Endodermal cell (in vitro differentiated cells): Measurements from ENCODE around the gene MALT1. TPM values are rescaled to one million over a fixed set of nuclear protein-coding genes. Genes with fewer than 3 reads are reported as not detected.
"Not testable (repeated sequence)": the region's sequence is repeated elsewhere in the genome, so short reads cannot be mapped to it uniquely, and the experiment has no call there.

ENCODE experiments used
- DNase-seq: peaks from one replicate; pipeline ENCODE4 v3.0.0-alpha.2; 2017
- H3K27ac ChIP-seq: 2 replicates; pipeline ENCODE4 v1.5.1; 2013; ENCODE audit warnings: mild to moderate bottlenecking, low read depth, low read length, moderate library complexity
- H3K27me3 ChIP-seq: 2 replicates; pipeline ENCODE4 v1.6.1; 2013; ENCODE audit warnings: mild to moderate bottlenecking, low read length, moderate library complexity; ENCODE audit not compliant: insufficient read depth, control insufficient read depth, poor library complexity, severe bottlenecking
- H3K36me3 ChIP-seq: 2 replicates; pipeline ENCODE4 v1.7.0; 2013; ENCODE audit warnings: mild to moderate bottlenecking, low read length, moderate library complexity; ENCODE audit not compliant: control insufficient read depth, insufficient read depth
- H3K4me1 ChIP-seq: one replicate; pipeline ENCODE4 v1.7.0; 2013; ENCODE audit warnings: low read length; ENCODE audit not compliant: control insufficient read depth, insufficient read depth
- H3K4me3 ChIP-seq: 2 replicates; pipeline ENCODE4 v1.5.1; 2013; ENCODE audit warnings: mild to moderate bottlenecking, low read length, moderate library complexity
- H3K9ac ChIP-seq: 2 replicates; pipeline ENCODE4 v1.6.1; 2013; ENCODE audit warnings: mild to moderate bottlenecking, low read length, moderate library complexity; ENCODE audit not compliant: poor library complexity, severe bottlenecking; ENCODE audit errors: extremely low read depth
- H3K9me3 ChIP-seq: 2 replicates; pipeline ENCODE4 v1.6.1; 2013; ENCODE audit warnings: mild to moderate bottlenecking, low read length, moderate library complexity; ENCODE audit not compliant: control insufficient read depth
- H3K27ac Mint-ChIP-seq: 2 replicates; pipeline ENCODE4 v1.8.0; 2020; ENCODE audit warnings: mixed read lengths
- H3K27me3 Mint-ChIP-seq: 2 replicates; pipeline ENCODE4 v1.8.0; 2021; ENCODE audit warnings: mild to moderate bottlenecking, mixed read lengths; ENCODE audit not compliant: insufficient read depth
- H3K36me3 Mint-ChIP-seq: 2 replicates; pipeline ENCODE4 v1.8.0; 2020; ENCODE audit warnings: low read depth, mixed read lengths
- H3K4me1 Mint-ChIP-seq: 2 replicates; pipeline ENCODE4 v1.8.0; 2020; ENCODE audit warnings: mixed read lengths
- H3K4me3 Mint-ChIP-seq: 2 replicates; pipeline ENCODE4 v1.8.0; 2020; ENCODE audit warnings: mild to moderate bottlenecking, moderate library complexity, mixed read lengths
- H3K9me3 Mint-ChIP-seq: 2 replicates; pipeline ENCODE4 v1.8.0; 2020; ENCODE audit warnings: mild to moderate bottlenecking, mixed read lengths
- CTCF ChIP-seq: fragments of 200-600 bp; sonication (generic); conservative IDR thresholded peaks from 2 replicates; pipeline ENCODE4 v1.5.0; 2021; ENCODE audit warnings: antibody characterized with exemption, mild to moderate bottlenecking
- WGBS, 2 experiments: methylation state at CpG; one replicate each; pipeline versions ENCODE4 v1.1.5 to v1.1.7; 2013; ENCODE audit warnings: missing lambda C conversion rate in 2 of 2, mixed read lengths in 1 of 2; ENCODE audit not compliant: insufficient coverage in 1 of 2, insufficient read length in 1 of 2; 5-methylcytosine and 5-hydroxymethylcytosine counted together
- total RNA-seq, 2 donors: library from RNA; stranded (reverse); fragmentation: NEBNext Ultra II Directional in 1 of 2; extraction: Animal tissue kit (Norgen Biotek cat#: 25700) in 1 of 2; gene quantifications; 2 replicates in 1 of 2; 3 replicates in 1 of 2; pipeline ENCODE4 v1.2.1, GENCODE V29; 2021

MALT1 gene
- total RNA-seq, 2 donors from 2014 or later, result 14.0 to 22.1 TPM

- TF ChIP-seq CTCF, result no peak
- peaks cover 14% of the 10 kb centered on the region for H3K27me3 Mint-ChIP-seq
- H3K27me3 ChIP-seq, result peaks cover 4% of the 10 kb centered on the region
- H3K9ac ChIP-seq, result no peak overlapping the region
- no peaks in the 10 kb centered on the region for H3K4me1 Mint-ChIP-seq
- no peak overlapping the region for H3K4me3 Mint-ChIP-seq
- no peaks in the 10 kb centered on the region for H3K9me3 Mint-ChIP-seq
- no peaks in the 10 kb centered on the region for H3K36me3 Mint-ChIP-seq
- WGBS, 2 experiments, result 96% methylated on average over 8 of the region's 10 CpGs; no CpG with 5 or more reads in 1 of the 2 experiments
- peaks cover 6% of the 10 kb centered on the region for H3K4me1 ChIP-seq
- no peak overlapping the region for H3K27ac ChIP-seq
- DNase-seq, result no peak
- no peak overlapping the region for H3K27ac Mint-ChIP-seq
- no peaks in the 10 kb centered on the region for H3K9me3 ChIP-seq
- H3K4me3 ChIP-seq, result no peak overlapping the region
- H3K36me3 ChIP-seq, result no peaks in the 10 kb centered on the region
Observed at GRCh38 chr18:58756148-58756547, 84.9 kb downstream of the MALT1 start.

GRCh38 chr18:58756596-58757240 lies 85.5 kb downstream of the MALT1 start:
- Histone ChIP-seq H3K36me3 (no peaks in the 10 kb centered on the region), H3K27ac (no peak overlapping the region), H3K9ac (no peak overlapping the region), H3K4me1 (peaks cover 6% of the 10 kb centered on the region), H3K27me3 (peaks cover 4% of the 10 kb centered on the region), H3K4me3 (no peak overlapping the region), H3K9me3 (no peaks in the 10 kb centered on the region)
- no peak for DNase-seq
- Mint-ChIP-seq H3K27me3 (peaks cover 15% of the 10 kb centered on the region), H3K27ac (no peak overlapping the region), H3K4me1 (no peaks in the 10 kb centered on the region), H3K4me3 (no peak overlapping the region), H3K36me3 (no peaks in the 10 kb centered on the region), H3K9me3 (no peaks in the 10 kb centered on the region)
- 93 to 100% methylated on average over 6 to 8 of the region's 8 CpGs for WGBS, 2 experiments
- no peak for TF ChIP-seq CTCF

GRCh38 chr18:58757351-58757750 lies 86.1 kb downstream of the MALT1 start:
- H3K4me3 ChIP-seq, H3K4me3 Mint-ChIP-seq, H3K27ac ChIP-seq, DNase-seq, H3K9me3 ChIP-seq, H3K4me1 ChIP-seq, H3K4me1 Mint-ChIP-seq, H3K9me3 Mint-ChIP-seq, H3K27ac Mint-ChIP-seq, H3K36me3 Mint-ChIP-seq, H3K9ac ChIP-seq, H3K36me3 ChIP-seq, H3K27me3 ChIP-seq: not testable (repeated sequence)
- WGBS, 2 experiments, result 89 to 92% methylated on average over 3 to 7 of the region's 7 CpGs
- H3K27me3 Mint-ChIP-seq, result peaks cover 15% of the 10 kb centered on the region

- H3K4me1 ChIP-seq, result peaks cover 6% of the 10 kb centered on the region
- H3K27ac ChIP-seq, result no peak overlapping the region
- Mint-ChIP-seq H3K4me1 (peaks cover under 1% of the 10 kb centered on the region), H3K27ac (no peak overlapping the region), H3K9me3 (no peaks in the 10 kb centered on the region), H3K27me3 (peaks cover 19% of the 10 kb centered on the region), H3K36me3 (no peaks in the 10 kb centered on the region), H3K4me3 (no peak overlapping the region)
- 83 to 99% methylated on average over 1 to 3 of the region's 3 CpGs for WGBS, 2 experiments
- no peak for DNase-seq
- H3K9me3 ChIP-seq, result no peaks in the 10 kb centered on the region
- H3K9ac ChIP-seq, result no peak overlapping the region
- no peak for TF ChIP-seq CTCF
- no peak overlapping the region for H3K4me3 ChIP-seq
- no peaks in the 10 kb centered on the region for H3K36me3 ChIP-seq
- peaks cover 4% of the 10 kb centered on the region for H3K27me3 ChIP-seq
Observed at GRCh38 chr18:58758046-58758445, 86.8 kb downstream of the MALT1 start.
